Panc1 (cell line): Measurements from ENCODE around the gene CCL13. TPM values are rescaled to one million over a fixed set of nuclear protein-coding genes. Genes with fewer than 3 reads are reported as not detected.

ENCODE experiments used
- ATAC-seq: fragments of 200-7000 bp; cut with Tn5 transposase; 2 replicates; pipeline ENCODE4 v1.9.1; 2020; ENCODE audit warnings: mild to moderate bottlenecking, moderate library complexity
- BruUV-seq: library from RNA; stranded (reverse); fragments of 400-500 nt; replicated peaks from 2 replicates; lab custom pipeline; 2021; lab: Mats Ljungman, UMichigan
- CTCF ChIA-PET: fragments of 300-600 bp; sonication (Branson Sonifier 250); formaldehyde crosslinking; loops from one replicate; lab custom pipeline; 2022; ENCODE audit warnings: antibody characterized with exemption; lab: Charles Lee
- POLR2A ChIA-PET: fragments of 300-600 bp; sonication (Branson Sonifier 250); formaldehyde crosslinking; loops from one replicate; lab custom pipeline; 2022; ENCODE audit warnings: antibody characterized with exemption; lab: Charles Lee
- DNase-seq: peaks from one replicate; pipeline ENCODE4 v3.0.0-alpha.2; 2010; ENCODE audit warnings: low read depth, low spot score
- H3K27ac ChIP-seq: 2 replicates; pipeline ENCODE4 v1.5.1; 2011; ENCODE audit warnings: mild to moderate bottlenecking, low read length, inconsistent platforms
- H3K27me3 ChIP-seq: fragments of 200-500 bp; sonication (Bioruptor generic); 2 replicates; pipeline ENCODE4 v1.6.0; 2014; ENCODE audit warnings: low read length, inconsistent platforms; ENCODE audit not compliant: control insufficient read depth, insufficient read depth
- H3K36me3 ChIP-seq: fragments of 200-500 bp; sonication (Bioruptor generic); 2 replicates; pipeline ENCODE4 v1.5.1; 2014; ENCODE audit warnings: inconsistent platforms, mild to moderate bottlenecking, low read length, moderate library complexity; ENCODE audit not compliant: control insufficient read depth, insufficient read depth
- H3K4me1 ChIP-seq: 2 replicates; pipeline ENCODE4 v1.5.1; 2011; ENCODE audit warnings: inconsistent platforms, mild to moderate bottlenecking, low read length, moderate library complexity; ENCODE audit not compliant: control insufficient read depth, insufficient read depth
- H3K4me3 ChIP-seq, 2 experiments: 2 replicates each; pipeline ENCODE4 v1.5.1; 2011 to 2012; ENCODE audit warnings: low read depth in 2 of 2, low read length in 2 of 2, mild to moderate bottlenecking in 2 of 2, inconsistent platforms in 1 of 2, moderate library complexity in 1 of 2
- H3K9me3 ChIP-seq: fragments of 200-500 bp; sonication (Bioruptor generic); 2 replicates; pipeline ENCODE4 v1.5.1; 2014; ENCODE audit warnings: low read depth, mild to moderate bottlenecking, inconsistent platforms, low read length, moderate library complexity; ENCODE audit not compliant: control insufficient read depth, insufficient read depth
- POLR2AphosphoS5 ChIP-seq: IDR thresholded peaks from 2 replicates; pipeline ENCODE4 v1.6.1; 2012; ENCODE audit warnings: mild to moderate bottlenecking, low read depth, low read length, moderate library complexity
- SIN3A ChIP-seq: IDR thresholded peaks from 2 replicates; pipeline ENCODE4 v1.6.1; 2012; ENCODE audit warnings: low read depth, mild to moderate bottlenecking, low read length, moderate library complexity, borderline replicate concordance; ENCODE audit not compliant: insufficient read depth
- TCF7L2 ChIP-seq: IDR thresholded peaks from 2 replicates; pipeline ENCODE4 v1.6.1; 2011; ENCODE audit warnings: mild to moderate bottlenecking, low read depth, low read length, inconsistent platforms
- in situ Hi-C: cut with HindIII; loops from 2 replicates; pipeline ENCODE4 v1.10.0; 2016; ENCODE audit warnings: low sequenced_read_pairs, low pct_unique_long_range_greater_than_20kb
- intact Hi-C: fragments of 100-400 bp; cut with micrococcal nuclease; formaldehyde crosslinking; loops from one replicate; pipeline ENCODE4 v1.10.0; 2022; ENCODE audit not compliant: unreplicated experiment
- total RNA-seq: library from RNA; stranded (reverse); gene quantifications from one replicate; pipeline ENCODE4 v1.2.1, GENCODE V29; 2021; ENCODE audit not compliant: unreplicated experiment
- TF ChIP-seq, protein P1 (sequence below), 2 experiments: IDR thresholded peaks; 2 replicates each; pipeline ENCODE4 v1.6.1; 2011 to 2012; ENCODE audit warnings: low read depth in 2 of 2, control low read depth in 1 of 2, low read length in 1 of 2, mild to moderate bottlenecking in 1 of 2, moderate library complexity in 1 of 2; ENCODE audit not compliant: insufficient read depth in 1 of 2
- TF ChIP-seq, protein P2 (sequence below): fragments of 450-650 bp; IDR thresholded peaks from 2 replicates; pipeline ENCODE4 v1.5.1; 2017; ENCODE audit warnings: mild to moderate bottlenecking

Gene CCL13
- total RNA-seq, 1 experiment from 2014 or later = not detected

DNA sequence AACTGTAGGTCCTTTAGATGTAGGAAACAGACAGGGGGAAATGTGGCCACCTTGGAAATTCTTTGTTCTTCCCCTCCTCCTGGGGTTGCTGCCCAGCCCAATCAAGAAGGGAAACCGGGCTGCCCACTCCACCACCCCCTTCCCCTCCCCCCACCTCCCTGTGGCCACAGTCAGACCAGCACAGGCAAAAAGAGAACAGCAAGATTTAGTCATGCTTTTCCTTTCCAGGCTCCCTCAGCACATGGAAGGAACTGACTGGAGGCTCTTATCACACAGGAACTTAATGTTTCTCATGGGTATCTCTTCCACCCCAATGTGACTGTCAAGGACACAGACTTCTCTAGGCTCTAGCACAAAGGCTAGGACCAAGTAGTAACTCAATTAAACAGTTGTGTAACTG, 9.7 kb downstream of the CCL13 start:
- no TSS peak for BruUV-seq
- DNase-seq = no peak
- intact Hi-C loops (loop anchor here (10.0 kb wide), 1 partner anchor 591 kb away; no protein-coding TSS in a partner anchor), in situ Hi-C loops (no loop called here)
- Histone ChIP-seq H3K36me3 (no peaks in the 10 kb centered on the region), H3K27ac (no peak overlapping the region), H3K4me3 (no peak overlapping the region), H3K9me3 (no peaks in the 10 kb centered on the region), H3K27me3 (no peaks in the 10 kb centered on the region), H3K4me1 (no peaks in the 10 kb centered on the region; the same call in 1 of the 2 replicates)
- ChIA-PET CTCF (no interaction called here), POLR2A (no interaction called here)
- no peak for TF ChIP-seq POLR2AphosphoS5
- TF ChIP-seq, protein P1, sequence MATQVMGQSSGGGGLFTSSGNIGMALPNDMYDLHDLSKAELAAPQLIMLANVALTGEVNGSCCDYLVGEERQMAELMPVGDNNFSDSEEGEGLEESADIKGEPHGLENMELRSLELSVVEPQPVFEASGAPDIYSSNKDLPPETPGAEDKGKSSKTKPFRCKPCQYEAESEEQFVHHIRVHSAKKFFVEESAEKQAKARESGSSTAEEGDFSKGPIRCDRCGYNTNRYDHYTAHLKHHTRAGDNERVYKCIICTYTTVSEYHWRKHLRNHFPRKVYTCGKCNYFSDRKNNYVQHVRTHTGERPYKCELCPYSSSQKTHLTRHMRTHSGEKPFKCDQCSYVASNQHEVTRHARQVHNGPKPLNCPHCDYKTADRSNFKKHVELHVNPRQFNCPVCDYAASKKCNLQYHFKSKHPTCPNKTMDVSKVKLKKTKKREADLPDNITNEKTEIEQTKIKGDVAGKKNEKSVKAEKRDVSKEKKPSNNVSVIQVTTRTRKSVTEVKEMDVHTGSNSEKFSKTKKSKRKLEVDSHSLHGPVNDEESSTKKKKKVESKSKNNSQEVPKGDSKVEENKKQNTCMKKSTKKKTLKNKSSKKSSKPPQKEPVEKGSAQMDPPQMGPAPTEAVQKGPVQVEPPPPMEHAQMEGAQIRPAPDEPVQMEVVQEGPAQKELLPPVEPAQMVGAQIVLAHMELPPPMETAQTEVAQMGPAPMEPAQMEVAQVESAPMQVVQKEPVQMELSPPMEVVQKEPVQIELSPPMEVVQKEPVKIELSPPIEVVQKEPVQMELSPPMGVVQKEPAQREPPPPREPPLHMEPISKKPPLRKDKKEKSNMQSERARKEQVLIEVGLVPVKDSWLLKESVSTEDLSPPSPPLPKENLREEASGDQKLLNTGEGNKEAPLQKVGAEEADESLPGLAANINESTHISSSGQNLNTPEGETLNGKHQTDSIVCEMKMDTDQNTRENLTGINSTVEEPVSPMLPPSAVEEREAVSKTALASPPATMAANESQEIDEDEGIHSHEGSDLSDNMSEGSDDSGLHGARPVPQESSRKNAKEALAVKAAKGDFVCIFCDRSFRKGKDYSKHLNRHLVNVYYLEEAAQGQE (IDR thresholded peaks at IDR 0.05; ENCODE audit: insufficient read depth in 1 of 2, low read depth in 2 of 2, low read length in 1 of 2) = no peak
- no peak for TF ChIP-seq SIN3A
- no peak for TF ChIP-seq TCF7L2
- TF ChIP-seq, protein P2, sequence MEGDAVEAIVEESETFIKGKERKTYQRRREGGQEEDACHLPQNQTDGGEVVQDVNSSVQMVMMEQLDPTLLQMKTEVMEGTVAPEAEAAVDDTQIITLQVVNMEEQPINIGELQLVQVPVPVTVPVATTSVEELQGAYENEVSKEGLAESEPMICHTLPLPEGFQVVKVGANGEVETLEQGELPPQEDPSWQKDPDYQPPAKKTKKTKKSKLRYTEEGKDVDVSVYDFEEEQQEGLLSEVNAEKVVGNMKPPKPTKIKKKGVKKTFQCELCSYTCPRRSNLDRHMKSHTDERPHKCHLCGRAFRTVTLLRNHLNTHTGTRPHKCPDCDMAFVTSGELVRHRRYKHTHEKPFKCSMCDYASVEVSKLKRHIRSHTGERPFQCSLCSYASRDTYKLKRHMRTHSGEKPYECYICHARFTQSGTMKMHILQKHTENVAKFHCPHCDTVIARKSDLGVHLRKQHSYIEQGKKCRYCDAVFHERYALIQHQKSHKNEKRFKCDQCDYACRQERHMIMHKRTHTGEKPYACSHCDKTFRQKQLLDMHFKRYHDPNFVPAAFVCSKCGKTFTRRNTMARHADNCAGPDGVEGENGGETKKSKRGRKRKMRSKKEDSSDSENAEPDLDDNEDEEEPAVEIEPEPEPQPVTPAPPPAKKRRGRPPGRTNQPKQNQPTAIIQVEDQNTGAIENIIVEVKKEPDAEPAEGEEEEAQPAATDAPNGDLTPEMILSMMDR = no peak
- no peak for ATAC-seq

DNA sequence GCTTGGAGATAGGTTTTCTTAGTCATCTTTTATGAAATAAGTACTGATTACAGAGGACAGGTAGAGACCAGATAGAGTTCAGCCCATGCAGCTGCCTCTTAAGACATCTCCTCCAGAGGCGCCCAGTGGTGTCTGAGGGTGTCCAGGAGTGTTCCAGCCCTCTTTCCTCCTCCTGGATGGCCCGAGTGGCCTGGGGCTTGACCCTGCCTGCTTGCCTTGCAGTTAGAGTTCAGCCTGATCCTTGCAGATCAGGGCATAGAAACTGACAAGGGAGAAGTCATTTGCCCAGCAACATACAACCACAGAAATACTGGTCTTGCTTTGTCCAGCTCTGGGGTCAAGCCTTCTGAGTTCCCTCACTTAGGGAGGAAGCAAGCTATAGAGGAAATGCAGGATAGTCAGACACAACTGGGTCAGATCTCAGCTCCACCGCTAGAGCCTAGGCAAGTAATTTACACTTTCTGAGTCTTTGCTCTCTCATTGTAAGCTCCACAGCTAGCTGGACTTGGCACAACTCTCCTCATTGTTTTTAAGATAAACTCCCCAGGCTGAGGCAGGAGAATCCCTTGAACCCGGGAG, 10.3 kb downstream of the CCL13 start:
- Histone ChIP-seq H3K27ac (no peak overlapping the region), H3K4me1 (no peaks in the 10 kb centered on the region), H3K4me3 (no peak overlapping the region), H3K27me3 (no peaks in the 10 kb centered on the region), H3K9me3 (no peaks in the 10 kb centered on the region), H3K36me3 (no peaks in the 10 kb centered on the region)
- ATAC-seq (no peak), DNase-seq (no peak)
- in situ Hi-C loops (no loop called here), intact Hi-C loops (loop anchor here (10.0 kb wide), 1 partner anchor 592 kb away; no protein-coding TSS in a partner anchor)
- CTCF ChIA-PET = interaction anchor here (0.9 kb wide), 1 partner anchor 11 kb away, joined by 5 read pairs; the partner anchor contains the start of gene CCL13
- POLR2A ChIA-PET = no interaction called here
- BruUV-seq = no TSS peak
- TF ChIP-seq TCF7L2 (no peak), POLR2AphosphoS5 (no peak), SIN3A (no peak)
- TF ChIP-seq, protein P1 (IDR thresholded peaks at IDR 0.05; ENCODE audit: insufficient read depth in 1 of 2, low read depth in 2 of 2, low read length in 1 of 2) = no peak
- TF ChIP-seq, protein P2 = no peak
